Fibroblast of upper back skin (primary cell): Measurements from ENCODE around the gene ARHGAP27.
A peak's percentile ranks its signal among the peaks of the same experiment; 100 is the strongest.

Source experiments
- DNase-seq: peaks from one replicate; pipeline ENCODE4 v3.0.0-alpha.2; 2013

Gene ARHGAP27

DNA sequence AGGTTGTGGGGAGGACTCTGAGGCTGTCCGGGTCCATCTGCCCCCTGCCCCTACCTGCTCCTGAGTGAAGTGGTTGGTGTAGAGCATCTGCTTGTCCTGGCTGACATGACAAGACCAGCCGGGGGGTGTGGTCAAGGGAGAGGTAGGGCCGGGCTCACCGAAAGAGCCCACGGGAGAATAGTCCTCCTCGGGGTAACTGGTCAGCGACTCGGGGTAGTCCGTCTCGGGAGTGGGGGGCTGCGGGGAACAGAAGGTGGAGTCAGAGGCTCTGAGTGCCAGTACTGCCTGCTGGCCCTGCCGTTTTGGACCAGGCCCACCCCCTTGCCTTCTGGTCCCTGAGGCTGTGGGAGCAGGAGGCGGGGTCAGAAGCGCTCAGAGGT, 27.8 kb downstream of the ARHGAP27 start:
- DNase-seq = no peak

DNA sequence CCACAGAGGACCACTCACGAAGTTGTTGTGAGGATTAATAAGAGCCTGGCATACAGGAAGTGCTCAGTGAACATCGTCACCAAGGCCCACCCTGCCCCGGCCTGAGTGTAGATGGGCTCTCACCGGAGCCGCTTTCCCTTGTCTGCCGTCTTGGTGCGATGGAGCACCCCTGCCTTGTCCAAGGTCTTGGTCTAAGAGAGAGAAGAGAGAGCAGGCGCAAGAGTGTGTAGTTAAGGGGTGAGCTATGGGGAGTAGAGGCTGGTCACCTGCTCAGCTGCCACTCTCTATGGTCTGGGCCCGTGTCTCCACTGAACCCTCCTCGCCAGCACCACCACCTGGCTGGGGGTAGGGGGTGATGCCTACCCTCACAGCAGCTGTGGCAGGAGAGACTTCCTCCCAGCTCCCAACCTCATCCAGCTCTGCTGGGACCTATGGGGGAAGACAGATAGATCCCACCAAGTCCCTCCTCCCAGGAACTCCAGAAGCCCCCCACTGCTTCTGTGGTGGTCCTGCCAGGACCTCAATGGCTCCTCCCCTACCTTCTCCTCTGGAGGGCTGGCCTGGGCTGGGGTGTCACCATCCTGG, 28.7 kb downstream of the ARHGAP27 start:
- no peak for DNase-seq

DNA sequence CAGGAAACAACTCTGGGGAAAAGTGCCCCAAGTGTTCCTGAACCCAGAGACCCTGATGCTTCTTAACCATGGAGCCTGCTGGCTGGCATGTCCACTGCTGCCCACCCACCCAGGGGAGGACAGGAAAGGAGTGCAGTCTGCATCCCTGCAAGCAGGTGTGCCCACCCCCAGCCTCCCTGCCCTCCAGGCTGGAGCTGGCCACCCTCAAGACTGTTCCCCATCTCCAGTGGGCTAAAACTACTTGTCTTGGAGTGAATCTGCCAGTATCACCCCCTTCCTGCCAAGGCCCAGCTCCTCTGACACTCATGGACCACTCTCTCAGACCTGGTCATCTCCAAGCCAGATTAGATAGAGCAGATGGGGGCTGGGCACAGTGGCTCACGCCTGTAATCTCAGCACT, 29.8 kb downstream of the ARHGAP27 start:
- no peak for DNase-seq

DNA sequence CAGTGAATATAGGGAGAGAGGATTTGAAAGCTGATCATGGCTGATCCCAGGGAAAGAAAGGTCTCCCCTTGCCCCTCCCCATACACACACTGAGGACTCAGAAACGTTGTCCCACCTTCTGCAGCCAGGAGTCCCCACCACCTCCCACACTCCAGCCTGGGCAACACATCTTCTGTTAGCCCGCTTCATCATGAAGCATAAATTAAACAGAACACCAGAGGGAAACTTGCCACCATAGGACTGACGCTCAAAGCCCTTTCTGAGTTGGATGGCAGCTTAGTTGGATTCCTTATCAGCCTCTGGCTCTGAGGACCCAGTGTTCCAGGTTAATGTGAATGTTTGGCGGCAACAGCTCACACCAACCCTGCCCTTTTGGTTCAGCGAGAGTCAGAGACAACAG, 33.9 kb downstream of the ARHGAP27 start:
- DNase-seq = no peak

DNA sequence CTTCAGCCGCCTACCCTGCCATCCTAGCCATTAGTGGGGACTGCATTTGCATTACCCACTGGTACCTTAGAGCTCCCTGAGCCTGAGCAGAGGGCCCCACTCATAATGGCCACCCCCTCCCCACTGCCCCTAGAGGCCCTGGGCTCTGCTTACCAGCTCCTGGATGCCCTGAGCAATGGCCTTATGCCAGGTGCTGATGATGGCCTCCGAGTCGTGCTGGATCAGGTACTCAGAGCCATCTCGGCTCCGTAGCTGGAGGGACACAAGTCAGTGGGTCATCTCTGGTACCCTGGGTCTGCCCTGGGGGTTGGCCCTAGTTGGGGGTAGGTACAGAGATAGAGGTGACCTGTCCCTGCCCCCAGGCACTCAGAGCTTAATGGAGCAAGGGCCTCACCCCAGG, 34.9 kb downstream of the ARHGAP27 start:
- DNase-seq = no peak

DNA sequence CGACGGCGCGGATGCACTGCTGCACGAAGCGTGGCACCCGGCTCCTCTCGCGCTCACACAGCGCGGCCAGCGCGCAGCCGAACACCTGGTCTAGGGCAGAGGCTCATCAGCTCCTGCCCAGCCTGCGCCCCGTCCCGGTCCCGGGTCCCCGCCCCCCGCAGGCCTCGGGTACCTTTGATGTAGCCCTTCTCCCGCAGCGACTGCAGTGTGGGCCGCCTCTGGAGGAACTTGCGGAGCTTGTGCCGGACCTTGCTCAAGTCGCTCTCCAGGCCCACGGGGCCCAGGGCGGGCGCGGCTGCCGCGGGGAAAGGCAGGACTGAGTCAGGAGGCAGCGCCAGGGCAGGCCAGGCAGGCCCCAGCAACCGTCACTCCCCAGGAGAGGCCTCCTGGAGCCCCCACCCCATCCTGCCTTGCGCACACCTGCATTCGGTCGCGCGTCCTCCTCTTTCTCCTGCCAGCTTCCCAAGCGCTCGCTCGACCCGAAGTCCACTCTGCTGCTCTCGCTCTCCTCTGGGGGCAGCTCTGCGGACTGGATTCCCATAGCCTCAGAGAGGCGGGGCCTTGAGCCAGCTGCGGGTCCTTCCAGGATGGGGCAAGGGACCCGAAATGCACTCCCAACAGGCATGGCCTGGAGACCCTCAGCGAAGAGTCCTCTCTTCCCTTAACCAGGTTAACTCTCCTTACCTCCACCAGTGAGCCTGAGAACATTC, 36.0 kb downstream of the ARHGAP27 start:
- no peak for DNase-seq

DNA sequence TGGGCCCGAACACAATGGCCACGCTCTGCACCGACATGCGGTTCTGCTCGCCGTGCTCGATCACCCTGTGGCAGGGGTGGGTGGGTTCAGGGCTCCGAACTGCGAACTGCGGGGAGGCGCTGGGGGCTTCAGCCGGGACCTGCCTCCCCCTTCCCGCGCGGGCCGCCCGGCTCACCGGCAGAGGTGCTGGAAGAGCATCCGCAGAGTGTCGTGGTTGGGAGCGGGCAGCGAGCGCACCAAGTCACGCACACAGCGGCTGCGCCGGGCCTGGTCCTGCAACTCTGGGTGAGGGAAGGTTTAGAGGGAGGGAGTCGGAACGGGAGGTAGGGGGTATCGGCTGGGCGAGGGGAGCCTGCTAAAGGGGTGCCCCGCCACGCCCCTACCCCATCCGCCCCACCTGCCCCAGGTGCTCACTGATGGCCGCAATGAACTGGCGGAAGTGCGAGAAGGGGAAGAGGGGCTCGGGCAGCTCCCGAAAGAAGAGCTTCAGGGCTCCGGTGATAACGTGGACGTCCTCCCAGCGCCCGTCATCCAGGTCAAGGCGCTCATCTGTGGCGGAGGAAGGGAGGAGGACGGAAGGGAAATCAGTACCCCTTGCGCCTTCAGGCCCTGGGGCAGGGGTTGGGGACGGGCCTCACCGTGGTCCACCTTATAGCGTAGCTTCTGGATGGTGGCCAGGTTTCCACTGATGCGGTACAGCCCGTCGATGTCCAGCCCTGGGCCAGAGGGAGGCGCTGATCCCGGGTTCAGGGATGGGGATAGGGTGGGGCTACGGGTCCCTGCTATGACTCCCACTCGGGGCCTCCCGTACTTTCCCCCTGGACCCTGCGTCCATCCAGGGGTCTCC, 36.9 kb downstream of the ARHGAP27 start:
- DNase-seq = no peak

DNA sequence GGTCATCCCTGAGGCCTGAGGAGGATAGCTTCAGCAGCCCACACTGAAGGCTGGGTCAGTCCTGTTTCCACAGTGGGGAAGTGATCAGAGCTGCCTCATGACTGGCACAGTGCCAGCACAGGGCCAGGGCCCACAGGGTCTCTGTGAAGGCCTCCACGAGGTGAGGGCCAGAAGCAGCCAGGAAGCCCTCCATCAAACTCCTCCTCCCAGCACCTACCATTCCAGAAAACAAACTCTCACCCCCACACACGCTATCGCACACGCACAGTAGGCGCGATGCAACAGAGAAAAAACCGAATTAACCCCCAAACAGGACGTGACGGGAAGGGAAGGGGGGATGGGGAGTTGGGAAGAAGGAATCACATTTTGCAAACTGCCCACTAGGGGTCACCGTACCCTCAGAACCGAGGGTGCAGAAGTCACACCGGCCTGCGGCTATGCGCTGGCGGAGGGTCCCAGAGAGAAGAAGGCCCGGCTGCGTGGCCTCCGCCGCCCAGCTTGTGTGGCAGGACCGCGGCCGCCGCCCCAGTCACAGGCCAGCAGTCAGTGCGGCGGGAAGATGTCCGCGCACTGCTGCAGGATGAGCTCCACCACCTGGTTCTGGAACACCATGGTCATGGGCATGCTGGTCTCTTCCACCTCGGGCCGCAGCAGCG, 37.6 kb downstream of the ARHGAP27 start:
- peak; percentile 91 for DNase-seq

DNA sequence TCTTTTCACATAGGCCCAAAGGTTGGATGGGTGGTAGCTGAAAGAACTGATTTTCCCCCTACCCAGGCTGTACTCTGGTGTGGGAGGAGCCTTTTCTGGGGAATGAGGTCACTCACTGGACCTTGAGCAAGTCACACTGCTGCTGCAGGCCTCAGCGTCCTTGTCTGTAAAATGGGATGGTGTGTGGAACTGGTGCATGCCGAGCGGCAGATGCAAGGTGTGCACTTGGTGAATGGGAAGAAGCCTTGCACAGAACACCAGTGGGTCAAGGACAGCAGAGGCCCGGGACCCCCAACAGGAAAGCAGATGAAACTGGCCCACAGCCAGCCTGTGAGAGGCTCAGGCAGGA, 38.1 kb downstream of the ARHGAP27 start:
- no peak for DNase-seq

DNA sequence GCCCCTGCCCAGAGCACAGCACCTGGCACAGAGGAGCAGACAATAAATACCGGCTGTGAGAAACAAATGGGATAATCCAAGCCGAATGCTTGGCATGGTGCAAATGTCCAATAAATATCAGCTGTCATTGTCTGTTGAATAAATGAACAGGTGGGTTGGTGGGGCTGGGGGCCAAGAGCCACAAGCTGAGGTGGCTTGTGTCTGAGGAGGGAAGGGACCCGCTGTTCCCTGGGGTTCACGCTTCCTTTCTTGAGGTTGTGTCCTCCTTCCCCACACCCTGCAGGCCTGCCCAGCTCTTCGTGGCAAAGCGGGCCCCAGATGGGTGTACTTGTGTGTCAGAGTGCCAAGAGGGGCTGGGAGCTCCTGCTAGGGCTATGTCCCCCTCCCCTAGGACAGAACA, 38.6 kb downstream of the ARHGAP27 start:
- DNase-seq = no peak

DNA sequence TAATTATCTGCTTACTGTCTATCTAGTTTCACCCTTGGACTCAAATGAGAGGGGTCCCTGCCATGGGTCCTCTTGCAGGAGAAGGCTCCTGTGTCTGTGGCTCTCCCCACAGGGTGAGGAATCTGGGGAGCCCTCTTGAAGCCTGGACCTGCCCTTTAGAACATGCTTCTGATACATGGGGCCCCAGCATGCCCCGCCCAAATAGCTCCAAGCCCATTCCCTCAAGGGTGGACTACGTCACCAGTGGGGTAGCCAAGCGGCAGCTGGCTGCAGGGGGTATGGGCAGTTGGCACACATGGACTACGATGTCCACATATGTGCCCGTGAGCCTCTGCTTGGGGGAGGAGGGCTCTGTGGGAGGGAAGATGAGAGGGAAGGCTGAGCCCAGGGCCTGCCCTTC, 39.3 kb downstream of the ARHGAP27 start:
- DNase-seq = no peak

DNA sequence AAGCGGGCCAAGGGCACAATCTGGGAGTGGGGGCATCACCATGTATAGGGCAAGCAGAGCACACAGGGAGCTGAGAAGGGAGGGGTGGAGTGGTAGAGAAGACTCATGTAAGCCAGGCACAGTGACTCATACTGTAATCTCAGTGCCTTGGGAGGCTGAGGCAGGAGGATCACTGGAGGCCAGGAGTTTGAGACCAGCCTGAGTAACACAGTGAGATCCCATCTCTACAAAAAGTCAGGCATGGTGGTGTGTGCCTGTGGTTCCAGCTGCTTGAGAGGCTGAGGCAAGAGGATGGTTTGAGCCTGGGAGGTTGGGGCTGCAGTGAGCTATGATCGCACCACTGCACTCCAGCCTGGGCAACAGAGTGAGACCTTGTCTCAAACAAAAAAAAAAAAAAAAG, 40.8 kb downstream of the ARHGAP27 start:
- no peak for DNase-seq

DNA sequence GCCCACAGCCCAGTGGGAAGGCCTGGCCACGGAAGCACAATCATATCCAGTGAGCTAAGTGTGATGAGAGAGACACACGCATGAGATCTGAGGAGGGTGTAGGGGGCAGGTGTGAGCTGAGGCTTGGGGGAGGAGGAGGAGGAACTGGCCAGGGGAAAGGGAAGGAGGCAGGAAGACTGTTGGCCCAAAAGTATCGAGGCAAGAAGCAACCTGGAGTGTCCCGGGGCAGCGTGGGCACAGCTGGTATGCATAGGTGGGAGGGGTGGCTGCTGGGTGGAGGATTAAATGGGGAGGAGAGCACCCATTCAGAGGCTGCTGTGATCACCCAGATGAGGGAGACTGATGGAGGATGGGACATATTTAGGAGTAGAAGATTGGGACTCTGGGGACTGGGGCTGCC, 41.4 kb downstream of the ARHGAP27 start:
- no peak for DNase-seq

DNA sequence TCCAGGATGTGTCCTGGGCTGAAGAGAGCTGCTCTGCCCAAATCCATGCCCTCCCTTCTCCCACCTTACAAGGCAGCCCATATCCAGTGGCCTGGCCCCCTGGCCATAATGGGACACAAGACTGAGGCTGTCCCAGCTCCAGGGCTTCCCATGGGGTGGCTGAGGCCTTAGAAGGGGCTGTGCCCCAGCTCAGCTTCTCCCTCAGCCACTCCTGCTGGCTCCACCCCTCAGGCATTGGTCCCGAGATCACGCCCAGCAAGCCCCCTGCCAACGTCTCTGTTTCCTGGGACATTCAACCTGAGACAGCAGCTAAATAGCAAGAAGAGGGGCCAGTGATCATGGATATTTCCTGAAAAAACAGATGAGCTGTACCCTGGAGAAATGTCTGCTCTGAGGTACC, 43.3 kb downstream of the ARHGAP27 start:
- DNase-seq = no peak

DNA sequence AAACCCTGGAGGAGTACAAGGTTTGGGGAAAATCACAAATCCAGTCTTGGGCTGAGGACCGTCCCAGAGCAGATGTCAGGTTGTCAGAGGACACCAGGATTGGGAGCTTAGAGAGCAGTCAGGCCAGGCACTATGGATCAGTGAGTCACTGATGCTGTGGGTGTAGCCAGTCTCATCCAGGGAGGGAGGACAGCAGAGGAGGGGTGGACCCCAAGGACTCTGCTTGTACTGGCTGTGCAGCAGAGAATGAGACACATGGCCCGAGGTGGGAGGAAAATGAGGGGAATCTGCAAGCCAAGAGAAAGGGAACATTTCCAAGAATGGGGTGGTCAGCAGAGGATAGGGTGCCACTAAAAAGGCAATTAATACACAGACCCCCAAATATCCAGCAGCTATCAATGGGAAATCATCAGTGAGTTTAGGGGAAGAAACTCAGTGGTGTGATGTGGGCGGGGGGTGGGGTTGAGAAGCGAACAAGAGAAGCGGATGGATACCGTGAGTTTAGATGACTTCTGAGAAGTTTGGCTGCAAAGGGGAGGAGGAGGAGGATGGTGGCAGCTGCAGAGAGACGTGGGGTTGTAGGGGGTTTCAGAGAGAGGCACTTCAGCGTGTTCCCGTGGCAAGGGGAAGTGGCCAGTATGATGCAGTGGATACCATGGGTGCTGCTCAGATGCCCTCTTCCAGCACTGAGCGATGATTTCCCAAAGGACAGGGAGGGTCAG, 43.9 kb downstream of the ARHGAP27 start:
- peak; percentile 43 for DNase-seq

DNA sequence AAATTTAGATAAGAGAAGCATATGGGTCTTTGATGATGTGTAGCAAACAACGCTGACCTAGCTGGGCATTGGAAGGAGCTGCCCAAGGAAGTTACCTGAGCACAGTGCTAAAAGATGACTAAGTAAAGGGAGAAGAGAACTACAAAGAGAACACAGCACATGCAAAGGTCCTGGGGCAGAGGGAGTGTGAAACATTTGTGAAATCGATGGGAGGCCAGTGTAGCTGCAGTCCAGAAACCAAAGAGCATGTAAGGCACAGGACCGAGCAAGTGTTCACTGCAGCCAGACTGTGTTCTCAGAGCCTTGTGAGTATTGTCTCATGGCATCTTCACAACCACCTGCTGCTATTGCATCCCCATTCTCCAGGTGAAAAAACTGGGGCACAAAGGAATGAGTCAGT, 44.9 kb downstream of the ARHGAP27 start:
- DNase-seq = no peak

DNA sequence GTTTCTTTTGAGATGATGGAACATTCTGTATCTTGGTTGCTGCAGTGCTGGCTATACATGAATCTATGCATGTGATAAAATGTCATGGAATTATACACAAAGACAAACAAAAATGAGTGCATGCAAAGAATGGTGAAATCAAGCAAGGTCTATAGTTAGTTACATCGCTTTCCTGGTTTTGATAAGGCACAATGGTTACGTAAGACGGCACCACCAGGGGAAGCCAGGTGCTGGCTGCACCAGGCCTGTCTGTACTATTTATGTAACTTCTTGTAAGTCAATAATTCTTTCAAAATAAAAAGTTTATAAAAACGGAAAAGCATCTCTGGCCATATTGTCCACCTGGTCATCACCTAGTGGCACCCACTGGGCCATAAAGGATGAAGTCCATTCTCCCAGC, 46.5 kb downstream of the ARHGAP27 start:
- DNase-seq = no peak

DNA sequence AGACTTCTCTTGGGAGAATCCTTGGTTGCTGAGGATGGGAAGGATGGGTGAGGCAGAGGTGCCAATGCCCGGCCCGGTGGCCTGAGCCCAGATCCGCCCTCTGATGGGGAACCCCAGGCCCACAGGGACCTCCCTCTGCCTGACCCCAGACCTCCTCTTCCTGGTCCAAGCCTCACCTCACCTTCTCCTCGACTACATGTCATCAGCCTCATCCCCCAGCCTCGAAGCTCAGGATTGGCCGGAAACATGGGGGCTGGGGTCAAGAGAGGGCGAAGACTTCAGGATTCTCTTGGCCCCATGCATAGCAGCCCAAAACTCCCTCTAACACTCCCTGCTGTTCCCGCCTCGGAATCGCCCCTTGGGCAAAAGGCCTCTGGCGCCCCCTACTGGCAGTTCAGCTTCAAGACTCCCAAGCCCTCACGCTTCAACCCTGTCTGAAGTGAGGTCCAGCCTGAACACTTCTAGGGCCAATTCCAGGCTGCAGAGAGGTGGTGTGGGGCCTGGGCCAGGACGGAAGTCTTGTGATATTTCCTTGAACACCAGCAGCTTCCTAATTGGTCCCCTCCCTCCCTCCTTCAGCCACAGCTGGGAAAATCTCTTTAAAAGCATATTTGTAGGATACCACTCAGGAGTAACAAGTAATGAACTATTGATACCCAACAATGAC, 47.2 kb downstream of the ARHGAP27 start:
- peak; percentile 79 for DNase-seq

DNA sequence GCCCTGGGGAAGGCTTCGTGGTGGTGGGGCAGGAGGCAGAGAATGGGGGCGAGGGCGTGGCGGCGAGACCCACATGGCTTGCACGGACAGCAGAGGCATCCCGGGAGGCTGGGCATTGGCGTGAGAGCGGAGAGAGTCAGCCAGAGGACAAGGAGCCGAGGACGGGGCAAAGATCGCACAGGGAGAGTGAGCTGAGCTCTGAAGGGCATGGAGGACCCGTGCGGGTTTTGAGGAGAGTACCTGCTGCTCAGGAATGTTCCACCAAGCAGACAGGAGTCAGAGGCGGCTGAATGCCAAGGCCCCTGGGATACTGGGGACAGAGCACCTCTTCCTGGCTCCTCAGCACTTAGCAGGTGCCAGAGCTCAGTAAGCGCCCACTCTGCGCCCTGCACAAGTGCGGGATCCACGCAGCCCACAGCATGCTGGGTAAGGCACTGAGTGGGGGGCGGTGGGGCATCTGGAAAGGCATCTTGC, 47.8 kb downstream of the ARHGAP27 start:
- DNase-seq = no peak

DNA sequence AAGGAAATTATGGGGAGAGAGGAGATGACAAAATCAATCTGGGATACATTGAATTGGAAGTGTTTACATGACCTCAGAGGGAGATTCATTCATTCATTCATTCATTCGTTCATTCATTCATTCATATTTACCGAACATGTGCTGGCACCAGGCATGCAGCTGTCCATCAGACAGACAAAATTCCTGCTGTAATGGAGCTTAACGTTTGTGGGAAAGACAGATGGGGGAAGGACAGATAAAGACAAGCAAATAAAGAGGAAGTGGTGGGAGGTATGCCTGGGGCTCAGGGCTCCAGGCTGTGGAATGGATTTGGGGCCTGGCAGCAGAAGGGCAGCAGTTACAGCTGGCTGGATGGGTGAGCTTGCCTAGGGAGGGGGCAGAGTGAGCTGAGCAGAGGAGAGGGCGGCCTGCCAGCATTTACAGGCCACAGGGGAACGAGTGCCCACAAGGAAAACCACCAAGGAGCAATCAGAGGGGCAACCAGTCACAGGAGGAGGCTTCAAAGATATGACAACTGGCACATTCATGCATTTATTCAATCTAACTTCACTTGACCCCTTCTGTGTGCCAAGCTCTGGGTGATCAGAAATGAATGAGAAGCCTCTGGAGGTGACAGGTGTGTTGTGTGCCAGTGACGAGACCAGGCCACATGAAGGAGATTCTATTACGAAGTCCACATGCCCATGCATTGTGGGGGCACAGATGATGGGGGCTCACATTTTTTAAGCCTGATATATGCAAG, 48.5 kb downstream of the ARHGAP27 start:
- no peak for DNase-seq

DNA sequence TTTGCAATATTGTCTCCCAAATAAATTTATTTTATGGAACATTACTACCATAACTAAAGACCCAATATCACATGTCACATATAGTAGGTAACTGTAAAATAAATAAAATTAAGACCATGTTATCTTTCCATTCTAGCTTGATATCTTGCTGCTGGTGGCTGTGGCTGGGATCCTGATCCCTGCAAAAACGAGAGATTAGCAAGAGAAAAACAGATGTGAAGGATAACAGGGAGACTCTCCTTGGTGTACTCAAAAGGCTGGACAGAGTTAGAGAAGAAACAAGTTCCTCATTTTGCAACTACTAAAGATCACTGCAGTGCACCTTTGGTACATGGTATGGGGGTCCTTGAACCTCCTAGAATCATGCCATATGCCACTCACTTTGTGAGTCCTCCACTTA, 49.7 kb downstream of the ARHGAP27 start:
- no peak for DNase-seq

DNA sequence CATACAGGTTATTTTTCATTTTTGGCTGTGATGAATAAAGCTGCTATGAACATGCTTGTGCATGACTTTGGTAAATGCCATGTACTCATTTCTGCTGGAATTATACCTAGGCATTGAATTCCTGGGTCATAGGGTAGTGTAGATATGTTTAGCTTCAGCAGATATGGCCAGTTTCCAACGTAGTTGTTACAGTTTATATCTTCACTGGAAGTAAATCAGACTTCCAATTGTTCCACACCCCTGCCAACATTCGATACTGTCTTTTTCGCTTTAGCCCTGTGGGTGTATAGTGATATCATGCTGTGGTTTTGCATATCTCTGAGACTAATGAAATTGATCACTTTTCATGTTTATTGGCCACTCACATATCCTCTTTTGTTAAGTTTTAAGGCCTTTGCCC, 50.4 kb downstream of the ARHGAP27 start:
- no peak for DNase-seq
